DOHH2 (cell line): ENCODE measurements around the gene KRT8.

ENCODE experiments used
- CTCF ChIP-seq: fragments of 200-600 bp; sonication (generic); IDR thresholded peaks from one replicate; pipeline ENCODE4 v1.5.1; 2014; ENCODE audit warnings: antibody characterized with exemption, mild to moderate bottlenecking, low read depth, low read length; ENCODE audit not compliant: poor library complexity, severe bottlenecking
- EZH2phosphoT487 ChIP-seq: fragments of 200-600 bp; sonication (generic); IDR thresholded peaks from 2 replicates; pipeline ENCODE4 v1.6.1; 2017; ENCODE audit warnings: borderline replicate concordance, mild to moderate bottlenecking, antibody characterized with exemption, low read length, moderate library complexity, mixed read lengths

- TF ChIP-seq CTCF (no peak), EZH2phosphoT487 (no peak)
Observed at GRCh38 chr12:52912711-52913430, 8.0 kb upstream of the KRT8 start.
